AG04450 (cell line): ENCODE results near the gene SCLT1. TPM values are rescaled to one million over a fixed set of nuclear protein-coding genes. Genes with fewer than 3 reads are reported as not detected.
A peak's percentile ranks its signal among the peaks of the same experiment; 100 is the strongest.

Experiments used
- CTCF ChIA-PET: fragments of 300-600, 350-600 bp; formaldehyde crosslinking; extraction: SDS; loops from one replicate; lab custom pipeline; 2022; ENCODE audit warnings: antibody characterized with exemption, inconsistent platforms; lab: Charles Lee
- POLR2A ChIA-PET: fragments of 350-600 bp; formaldehyde crosslinking; extraction: SDS; loops from one replicate; lab custom pipeline; 2021; ENCODE audit warnings: antibody characterized with exemption, inconsistent platforms; lab: Yijun Ruan, JAX
- DNase-seq: peaks from one replicate; pipeline ENCODE4 v3.0.0-alpha.2; 2011; ENCODE audit warnings: low read depth, low spot score
- H3K27ac ChIP-seq: one replicate; pipeline ENCODE4 v1.5.1; 2012; ENCODE audit warnings: low read depth, low read length, control low read depth
- H3K27me3 ChIP-seq: one replicate; pipeline ENCODE4 v1.6.0; 2012; ENCODE audit warnings: low read length; ENCODE audit not compliant: control insufficient read depth, insufficient read depth
- H3K4me3 ChIP-seq: 2 replicates; pipeline ENCODE4 v1.5.1; 2011; ENCODE audit warnings: mild to moderate bottlenecking, low read depth, low read length, control low read depth
- H3K9me3 ChIP-seq: 2 replicates; pipeline ENCODE4 v1.5.1; 2012; ENCODE audit warnings: low read length; ENCODE audit not compliant: control insufficient read depth, insufficient read depth
- CTCF ChIP-seq: IDR thresholded peaks from 2 replicates; pipeline ENCODE4 v1.5.1; 2011; ENCODE audit warnings: low read depth, low read length, control low read depth, inconsistent platforms
- polyA plus RNA-seq: library from polyadenylated mRNA; depleted of rRNA; stranded (reverse); fragments of >200 nt; gene quantifications from 2 replicates; pipeline ENCODE4 v1.2.3, GENCODE V29; 2011

The SCLT1 gene
- polyA plus RNA-seq, 1 experiment = 7.5 TPM

GRCh38 chr4:129110931-129111330 lies 17.6 kb upstream of the SCLT1 start:
- H3K27me3 ChIP-seq = no peaks in the 10 kb centered on the region
- H3K27ac ChIP-seq = no peak overlapping the region
- no peak for TF ChIP-seq CTCF
- no peaks in the 10 kb centered on the region for H3K9me3 ChIP-seq
- H3K4me3 ChIP-seq = no peak overlapping the region
- ChIA-PET POLR2A (no interaction called here), CTCF (no interaction called here)
- no peak for DNase-seq

- H3K27me3 ChIP-seq = no peaks in the 10 kb centered on the region
- H3K9me3 ChIP-seq = no peaks in the 10 kb centered on the region
- H3K27ac ChIP-seq = no peak overlapping the region
- CTCF ChIA-PET = no interaction called here
- no peak overlapping the region for H3K4me3 ChIP-seq
- no peak for TF ChIP-seq CTCF
- DNase-seq = no peak
- POLR2A ChIA-PET = no interaction called here
Measured at GRCh38 chr4:129109965-129110824, 16.9 kb upstream of the SCLT1 start.

GRCh38 chr4:129098531-129099001 lies 5.2 kb upstream of the SCLT1 start:
- no peak overlapping the region for H3K4me3 ChIP-seq
- H3K27me3 ChIP-seq = no peaks in the 10 kb centered on the region
- ChIA-PET POLR2A (no interaction called here), CTCF (no interaction called here)
- TF ChIP-seq CTCF = no peak
- no peak for DNase-seq
- H3K9me3 ChIP-seq = no peaks in the 10 kb centered on the region
- H3K27ac ChIP-seq = no peak overlapping the region

GRCh38 chr4:129095811-129096454 lies 2.6 kb upstream of the SCLT1 start, which contains the start of gene C4orf33:
C4orf33 (plus strand) TSS chr4:129096152; CDS start chr4:129102611, 6,459 bp downstream.
- no peaks in the 10 kb centered on the region for H3K27me3 ChIP-seq
- peak within 1 kb of the TSS; percentile 71 for H3K4me3 ChIP-seq
- no peaks in the 10 kb centered on the region for H3K9me3 ChIP-seq
- peak within 1 kb of the TSS; percentile 82 for H3K27ac ChIP-seq
- peak; percentile 18 for DNase-seq
- ChIA-PET POLR2A (no interaction called here), CTCF (interaction anchor here (0.7 kb wide), 1 partner anchor 1314 kb away, joined by 3 read pairs; the partner anchor contains the start of gene HSPA4L)
- TF ChIP-seq CTCF = no peak

GRCh38 chr4:129094347-129094746 lies 1.0 kb upstream of the SCLT1 start:
- POLR2A ChIA-PET = no interaction called here
- no peaks in the 10 kb centered on the region for H3K27me3 ChIP-seq
- CTCF ChIA-PET = no interaction called here
- no peak for TF ChIP-seq CTCF
- no peak for DNase-seq
- H3K27ac ChIP-seq = no peak overlapping the region
- no peaks in the 10 kb centered on the region for H3K9me3 ChIP-seq
- no peak overlapping the region for H3K4me3 ChIP-seq
